Hematopoietic multipotent progenitor cell treated with erythropoietin and hydrocortisone succinate and interleukin-3 and kit ligand, for 4 days (in vitro differentiated cells): ENCODE measurements around the gene PARN.
A peak's percentile ranks its signal among the peaks of the same experiment; 100 is the strongest.

Source experiments
- DNase-seq: peaks from one replicate; pipeline ENCODE4 v3.0.0-alpha.2; 2015

PARN gene

DNA sequence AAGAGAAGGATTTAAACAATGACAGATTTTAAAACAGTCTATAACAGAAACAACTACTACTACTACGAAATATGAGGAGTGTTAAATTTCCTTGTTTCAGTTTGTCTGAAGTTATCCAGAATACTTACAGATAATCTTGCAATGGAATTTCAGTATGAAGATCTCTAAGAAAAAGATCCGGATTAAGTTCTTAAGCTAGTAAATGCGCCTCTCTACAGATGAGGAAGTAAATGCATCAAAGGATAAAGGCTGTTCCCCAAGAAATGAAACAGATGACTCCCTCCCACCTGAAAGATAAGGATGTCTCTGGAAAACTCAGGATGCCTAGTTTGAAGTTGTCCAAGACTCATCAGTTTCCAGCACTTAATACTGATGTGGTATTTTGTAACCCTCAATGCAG, 105.1 kb downstream of the PARN start:
- DNase-seq, result no peak

DNA sequence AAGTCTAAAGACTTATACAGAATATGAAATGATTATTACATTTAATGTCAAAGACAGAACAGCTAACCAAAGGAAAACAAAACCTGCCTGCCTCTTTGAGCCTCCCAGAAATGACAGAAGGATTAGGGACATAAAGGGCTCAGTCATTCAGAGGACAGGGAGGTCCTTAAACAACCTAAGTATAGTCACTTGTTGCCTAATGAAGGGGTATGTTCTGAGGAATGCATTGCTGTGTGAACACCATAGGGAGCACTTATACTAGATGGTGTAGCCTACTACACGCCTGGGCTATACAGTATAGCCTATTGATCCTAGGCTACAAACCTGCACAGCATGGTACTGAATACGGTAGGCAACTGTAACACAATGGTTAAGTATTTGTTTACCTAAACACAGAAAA, 106.4 kb downstream of the PARN start:
- DNase-seq, result no peak

GRCh38 chr16:14522671-14523070, 107.4 kb downstream of the PARN start:
- DNase-seq, result no peak

GRCh38 chr16:14520753-14521152, 109.3 kb downstream of the PARN start:
- no peak for DNase-seq

GRCh38 chr16:14514967-14515366, 115.1 kb downstream of the PARN start:
- no peak for DNase-seq

- DNase-seq, result no peak
Observed at GRCh38 chr16:14513389-14514107, 116.5 kb downstream of the PARN start.

DNA sequence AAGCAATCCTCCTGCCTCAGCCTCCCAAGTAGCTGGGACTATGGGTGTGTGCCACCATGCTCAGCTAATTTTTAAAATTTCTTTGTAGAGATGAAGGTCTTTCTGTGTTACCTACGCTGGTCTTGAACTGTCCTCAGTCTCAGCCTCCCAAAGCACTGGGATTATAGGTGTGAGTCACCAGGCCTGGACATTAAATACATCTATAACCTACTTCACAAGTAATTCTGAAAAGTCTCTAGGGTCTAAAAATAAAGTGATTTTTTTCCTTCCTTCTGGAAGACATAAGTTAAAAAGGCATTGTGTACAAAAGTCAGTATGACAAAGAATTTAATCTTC, 118.3 kb downstream of the PARN start:
- DNase-seq, result no peak

DNA sequence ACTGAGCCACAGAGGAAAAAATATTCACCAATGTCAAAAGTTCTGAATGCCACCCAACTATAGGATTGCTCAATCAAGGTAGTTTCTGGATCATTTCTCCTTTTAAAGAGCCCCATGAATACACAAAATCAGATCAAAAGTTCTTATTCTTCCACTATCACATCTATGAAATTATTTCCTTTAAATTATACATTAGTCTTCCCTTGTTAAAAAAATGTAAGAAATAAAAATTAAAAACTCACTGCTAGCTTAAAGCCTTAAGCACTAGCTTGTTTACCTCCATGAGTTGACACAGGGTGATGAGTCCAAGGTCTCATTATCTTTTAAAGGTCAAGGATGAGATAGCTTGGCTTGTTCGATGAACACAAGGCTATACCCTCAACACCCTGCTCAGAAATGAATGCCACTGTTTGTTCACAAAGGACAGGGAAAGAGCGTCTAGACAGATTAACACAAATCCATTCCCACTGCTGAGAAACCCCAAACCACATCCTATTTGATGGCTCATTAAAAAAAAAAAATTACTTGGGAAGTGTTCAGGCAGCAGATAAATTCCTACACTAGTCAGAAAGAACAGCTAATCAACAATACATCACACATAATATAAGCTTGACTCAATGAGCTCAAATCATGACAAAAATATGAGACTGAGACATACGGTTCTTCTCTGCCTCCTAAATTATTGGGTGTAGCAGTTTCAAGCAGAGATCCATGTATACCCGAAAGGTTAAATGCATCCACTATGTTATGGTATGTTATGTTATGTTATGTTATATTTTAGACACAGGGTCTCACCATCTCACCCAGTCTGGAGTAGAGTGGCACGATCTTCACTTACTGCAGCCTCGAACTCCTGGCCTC, 118.9 kb downstream of the PARN start:
- DNase-seq, result no peak

GRCh38 chr16:14510581-14510938, 119.5 kb downstream of the PARN start:
- DNase-seq, result no peak

DNA sequence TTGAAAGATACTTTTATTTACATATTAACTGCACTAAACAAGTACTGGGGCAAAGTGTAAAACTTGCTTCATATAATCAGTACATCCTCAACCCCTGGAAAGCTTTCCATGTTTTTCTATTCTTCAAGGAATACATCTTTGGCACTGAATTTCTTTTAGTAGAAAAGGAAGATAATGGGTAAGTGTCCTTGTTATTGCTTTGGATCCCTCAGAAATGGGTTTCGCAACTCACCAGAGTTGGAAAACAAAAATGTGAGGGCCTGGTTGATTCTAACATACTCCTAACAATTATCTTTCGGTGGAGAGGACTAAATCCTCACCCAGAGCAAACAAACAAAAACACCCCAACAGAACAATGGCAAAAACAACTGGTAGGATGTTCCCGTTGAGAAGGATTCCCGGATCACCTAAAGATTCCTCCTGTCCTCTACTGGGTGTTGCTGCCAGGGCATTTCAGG, 120.4 kb downstream of the PARN start:
- DNase-seq, result no peak

DNA sequence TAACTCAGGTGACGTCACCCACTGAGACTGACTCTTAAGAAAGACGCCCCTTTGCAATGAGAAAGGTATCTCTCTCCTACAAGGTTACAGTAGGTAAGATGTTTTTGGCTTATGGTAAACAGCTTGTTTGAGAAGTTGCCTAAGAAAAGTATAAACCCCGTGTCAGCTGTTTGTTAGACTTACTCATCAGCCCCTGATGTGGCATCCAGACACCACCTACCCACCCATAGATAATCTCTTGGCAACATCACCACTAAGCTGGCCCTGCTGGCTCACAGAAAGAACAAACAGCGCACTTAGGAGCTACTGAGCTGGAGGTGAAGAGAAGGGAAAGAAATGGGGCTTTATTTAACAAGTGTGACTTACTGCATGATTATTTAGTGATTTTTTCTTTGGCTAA, 121.0 kb downstream of the PARN start:
- DNase-seq, result peak; percentile 69

- no peak for DNase-seq
Observed at GRCh38 chr16:14505846-14506245, 124.2 kb downstream of the PARN start.

GRCh38 chr16:14502932-14503741, 126.9 kb downstream of the PARN start:
- peak; percentile 48 for DNase-seq

DNA sequence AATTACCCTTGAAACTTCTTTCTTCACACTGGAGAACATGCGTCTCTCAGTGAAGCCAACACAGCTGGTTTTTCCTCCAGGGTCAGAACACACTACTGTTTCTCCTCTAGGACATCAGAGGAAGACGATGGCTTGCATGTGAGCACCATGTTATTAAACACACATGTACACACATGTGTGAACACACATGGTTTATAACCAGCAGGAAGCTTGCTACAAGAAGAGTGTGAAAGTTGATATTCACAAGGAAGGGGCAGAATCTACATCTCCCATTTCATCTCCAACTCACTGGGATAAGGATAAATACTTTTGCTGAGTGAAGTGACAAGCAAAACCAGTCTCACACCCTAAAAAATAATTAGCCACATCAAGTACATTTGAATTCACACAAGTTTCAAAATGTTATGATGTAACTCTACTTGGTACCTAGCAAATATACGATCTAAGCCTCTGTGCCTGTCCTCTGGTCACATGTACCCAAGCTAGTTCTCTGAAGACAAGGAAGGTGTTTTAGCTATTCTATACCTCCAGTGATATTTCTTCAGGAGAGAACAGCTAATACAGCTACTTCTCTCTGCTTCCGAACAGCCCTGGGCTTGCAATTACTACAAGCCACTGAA, 127.7 kb downstream of the PARN start:
- no peak for DNase-seq

- DNase-seq, result peak; percentile 89
Observed at GRCh38 chr16:14501331-14502255, 128.5 kb downstream of the PARN start.

DNA sequence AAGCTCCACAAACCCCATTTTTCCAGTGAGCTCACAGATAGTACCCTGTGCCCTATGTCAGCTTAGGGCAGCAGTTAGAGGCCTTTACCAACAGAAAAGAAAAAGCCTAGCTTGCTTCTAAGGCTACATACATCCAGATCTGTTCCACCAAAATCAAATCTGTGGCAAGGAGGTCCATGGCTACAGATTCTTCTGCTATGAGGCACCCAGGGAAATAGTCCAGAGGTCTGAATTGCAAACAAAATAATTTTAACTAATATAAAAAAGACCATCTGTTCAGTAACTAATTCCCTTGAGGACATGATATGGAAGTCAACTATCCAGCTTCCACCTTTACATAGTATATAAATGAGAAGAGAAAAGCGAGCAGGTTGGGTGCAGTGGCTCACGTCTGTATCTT, 129.3 kb downstream of the PARN start:
- no peak for DNase-seq

GRCh38 chr16:14499110-14499509, 130.9 kb downstream of the PARN start:
- DNase-seq, result no peak

DNA sequence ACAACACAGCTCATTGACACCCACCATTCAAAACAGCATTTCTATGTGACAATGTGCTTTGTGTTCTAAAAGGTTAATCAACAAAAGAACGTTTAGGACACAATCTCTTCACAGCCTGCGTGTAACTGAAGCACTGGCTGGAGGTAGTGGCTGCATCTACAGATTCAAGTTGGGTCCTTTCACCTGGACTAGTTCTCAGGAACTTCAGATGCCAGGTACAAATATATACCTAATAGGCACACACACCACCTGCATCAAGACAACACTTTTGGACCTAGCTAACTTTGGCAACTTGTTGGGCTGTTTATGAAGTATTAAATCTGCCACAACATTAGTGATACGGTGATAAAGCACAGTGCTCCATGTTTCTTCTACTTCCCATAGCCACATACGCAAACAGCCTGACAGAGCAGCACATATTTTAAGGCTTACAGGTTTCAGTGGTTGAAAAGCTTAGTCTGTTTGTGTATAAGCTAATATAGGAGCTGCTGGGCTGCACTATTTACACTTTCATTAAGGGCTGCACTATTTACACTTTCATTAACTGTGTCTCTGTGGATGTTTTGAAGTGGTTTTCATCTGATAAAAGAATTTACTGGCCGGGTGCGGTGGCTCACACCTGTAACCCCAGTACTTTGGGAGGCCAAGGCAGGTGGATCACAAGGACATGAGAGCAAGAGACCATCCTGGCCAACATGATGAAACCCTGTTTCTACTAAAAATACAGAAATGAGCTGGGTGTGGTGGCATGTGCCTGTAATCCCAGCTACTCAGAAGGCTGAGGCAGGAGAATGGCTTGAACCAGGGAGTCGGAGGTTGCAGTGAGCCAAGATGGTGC, 132.6 kb downstream of the PARN start:
- no peak for DNase-seq

DNA sequence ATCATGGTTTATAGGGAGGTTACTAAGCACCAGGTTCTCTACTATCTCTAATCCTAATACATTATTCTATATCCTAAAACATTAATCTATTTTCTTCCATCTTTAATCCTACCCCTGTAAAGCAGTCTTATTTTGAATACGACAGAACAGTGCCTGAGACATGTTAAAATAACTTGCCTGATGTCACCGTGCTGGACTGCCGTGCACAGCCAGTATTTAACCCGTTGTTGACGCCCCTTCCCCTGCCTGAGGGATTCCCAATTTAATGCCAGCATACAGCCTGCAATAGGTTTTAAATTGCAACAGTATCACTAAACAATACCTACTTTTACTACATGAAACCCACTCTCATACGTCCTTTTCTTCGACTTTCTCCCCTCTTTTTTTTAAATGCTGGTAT, 133.3 kb downstream of the PARN start:
- no peak for DNase-seq

DNA sequence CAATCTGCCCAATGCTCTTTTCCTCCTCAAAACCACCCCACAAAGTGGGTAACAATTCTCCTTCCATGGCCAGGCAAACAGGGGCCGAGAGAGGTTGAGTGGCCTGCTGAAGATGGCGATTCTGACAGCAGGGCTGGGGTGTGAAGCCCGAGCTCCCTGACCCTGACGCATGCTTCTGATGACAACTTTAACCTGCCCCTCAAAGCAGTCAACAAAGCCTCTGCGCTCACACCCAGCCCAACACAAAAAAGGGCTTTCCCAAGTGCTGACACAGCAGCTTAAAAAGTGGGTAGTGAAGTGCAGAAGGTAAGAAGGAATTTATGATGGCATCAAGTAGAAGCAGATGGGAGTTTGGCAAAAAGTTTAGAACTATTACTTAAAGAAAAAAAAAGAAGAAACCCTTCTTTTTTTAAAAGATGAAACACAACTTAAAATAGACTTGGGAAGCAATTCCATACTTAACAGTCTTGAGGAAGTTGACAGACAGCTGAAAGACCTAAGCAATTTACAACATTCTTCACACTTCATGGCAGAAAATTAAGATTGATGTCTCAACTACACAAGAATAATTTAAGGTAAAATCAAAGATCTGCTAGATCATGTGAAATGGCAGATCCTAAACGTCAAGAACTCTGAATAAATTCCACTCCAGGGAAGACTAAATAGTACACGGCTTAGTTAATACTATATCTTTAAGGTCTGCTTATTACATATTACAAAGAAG, 133.9 kb downstream of the PARN start:
- no peak for DNase-seq
